Stimulated activated CD8-positive, alpha-beta memory T cell treated with anti-CD3 and anti-CD28 coated beads, Interleukin-12 subunit alpha, Interleukin-12 subunit beta, amount 100 ng/mL, for 24 hours (primary cell): ENCODE measurements around the gene DAB2IP.
"Not testable (repeated sequence)": the region's sequence is repeated elsewhere in the genome, so short reads cannot be mapped to it uniquely, and the experiment has no call there.

Experiments used
- DNase-seq: peaks from one replicate; pipeline ENCODE4 v3.0.0-alpha.2; 2020; ENCODE audit errors: extremely low read depth

The DAB2IP gene

DNA sequence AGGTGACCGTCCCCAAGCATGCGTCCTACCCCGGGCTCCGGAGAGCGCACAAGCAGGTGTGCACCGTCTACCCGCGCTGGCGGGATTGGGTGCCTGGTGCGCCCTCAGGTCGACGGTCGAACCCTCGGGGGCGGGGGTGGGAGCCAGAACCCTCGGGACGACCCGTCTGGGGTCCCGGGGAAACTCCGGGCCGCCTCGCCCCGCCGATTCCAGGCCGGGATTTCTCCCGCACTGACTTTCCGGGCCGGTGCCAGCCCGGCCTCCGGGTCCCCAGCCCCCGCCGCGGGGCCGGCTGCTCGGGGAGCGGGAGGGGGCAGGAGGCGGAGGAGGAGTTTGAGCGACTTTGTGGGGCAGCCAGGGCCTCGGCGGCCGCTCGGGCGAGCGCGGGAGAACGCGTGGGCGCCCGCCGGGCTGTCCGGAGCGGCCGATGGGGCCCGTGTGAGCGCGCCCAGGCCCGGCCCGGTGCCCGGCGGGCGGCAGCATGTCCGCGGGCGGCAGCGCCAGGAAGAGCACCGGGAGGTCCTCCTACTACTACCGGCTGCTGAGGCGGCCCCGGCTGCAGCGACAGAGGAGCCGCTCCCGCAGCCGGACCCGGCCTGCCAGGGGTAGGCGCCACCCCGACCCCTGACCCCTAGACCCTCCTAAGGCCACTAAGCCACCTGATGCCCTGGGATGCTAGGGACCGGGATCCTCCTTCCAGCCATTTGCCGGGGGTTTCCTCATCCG is at the start of gene DAB2IP:
TSS of gene DAB2IP (plus strand) at position 340 of the 726 bp plus-strand sequence. CDS start at position 482, 142 bp downstream.
- DNase-seq: no peak

DNA sequence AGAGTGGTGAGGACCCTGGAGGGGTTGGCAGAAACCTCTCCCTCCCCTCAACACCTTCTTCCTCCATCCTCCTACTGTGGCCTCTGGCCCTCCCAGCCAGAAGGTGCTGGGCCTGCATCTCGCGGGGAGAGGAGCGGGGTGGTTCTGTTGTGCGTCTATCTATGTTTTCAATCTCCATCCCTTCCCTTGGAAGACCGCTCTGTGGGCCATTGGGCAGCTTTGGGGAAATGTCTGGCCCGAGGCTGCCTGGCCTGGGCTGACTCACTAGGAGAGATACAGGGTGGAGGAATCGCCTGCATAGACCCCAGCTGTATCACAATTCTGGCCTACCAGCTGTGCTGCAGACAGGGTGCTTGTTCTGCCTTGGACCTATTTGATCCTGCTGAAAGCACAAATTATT is 48.4 kb upstream of the DAB2IP start:
- DNase-seq: no peak

DNA sequence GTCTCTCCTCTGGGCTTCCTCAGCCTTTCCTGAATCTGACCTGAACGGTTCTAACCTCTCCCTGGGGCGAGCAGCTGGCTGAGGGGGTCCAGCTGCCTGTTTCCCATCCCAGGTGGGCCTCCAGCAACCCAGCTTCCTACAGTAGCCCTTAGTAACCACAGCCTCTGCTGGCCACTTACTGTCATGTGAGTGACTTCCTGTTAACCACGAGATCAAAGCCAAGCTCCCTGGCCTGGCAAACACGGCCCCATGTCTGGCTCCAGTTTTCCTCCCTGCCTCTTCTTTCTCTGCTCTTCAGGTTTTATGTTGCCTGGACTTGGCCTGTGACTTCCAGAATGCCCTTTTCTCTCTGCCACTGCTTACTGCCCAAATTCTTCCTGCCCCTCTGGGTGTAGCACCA is 47.2 kb upstream of the DAB2IP start:
- no peak for DNase-seq

DNA sequence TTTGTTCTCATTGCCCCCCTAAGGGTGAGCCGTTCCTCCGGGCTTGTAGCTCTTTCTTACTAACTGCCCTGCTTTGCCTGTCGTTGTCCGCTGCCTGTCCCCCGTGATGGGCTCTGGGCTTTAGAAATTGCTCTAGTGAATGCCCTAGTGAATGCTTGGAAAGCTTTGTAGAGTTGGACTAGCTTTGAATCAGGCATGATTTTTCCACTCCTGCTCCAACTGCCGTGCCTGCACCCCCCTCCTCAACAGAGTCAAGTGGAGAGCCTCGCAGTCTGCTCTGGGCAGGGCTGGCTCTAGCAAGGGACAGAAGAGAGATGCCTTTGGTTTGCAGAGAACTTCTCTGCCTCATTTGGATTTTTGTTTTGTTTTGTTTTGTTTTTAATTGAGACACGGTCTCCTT is 46.8 kb upstream of the DAB2IP start:
- no peak for DNase-seq

DNA sequence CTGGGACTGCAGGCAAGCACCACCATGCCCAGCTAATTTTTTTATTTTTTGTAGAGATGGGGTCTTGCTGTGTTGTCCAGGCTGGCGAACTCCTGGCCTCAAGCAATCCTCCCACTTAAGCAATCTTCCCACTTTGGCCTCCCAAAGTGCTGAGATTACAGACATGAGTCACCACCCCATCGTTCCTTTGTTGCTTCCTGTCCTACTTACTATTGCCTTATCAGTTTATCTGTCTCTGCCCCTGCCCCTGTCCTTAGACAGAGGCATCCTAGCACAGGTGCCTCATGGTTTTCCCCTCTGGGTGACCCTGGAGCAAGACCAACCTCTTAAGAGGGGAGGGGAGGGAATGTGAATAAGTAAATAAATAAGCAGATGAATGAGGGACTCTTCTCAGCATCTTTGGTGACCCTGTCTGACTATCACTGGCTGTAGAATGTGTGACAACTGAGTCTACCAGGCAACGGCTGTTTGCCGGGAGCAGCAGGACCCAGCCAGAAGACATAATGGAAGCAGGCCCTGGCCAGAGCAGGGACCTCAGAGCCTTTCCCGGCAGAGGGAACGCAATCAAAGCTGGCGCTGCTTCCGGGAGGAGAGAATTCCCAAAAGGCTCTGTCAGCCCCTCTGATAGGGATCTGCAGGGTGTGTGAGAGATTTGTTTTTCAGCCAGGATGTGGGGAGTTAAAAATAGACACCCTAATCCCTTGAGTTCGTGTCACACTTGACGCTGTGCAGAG is 43.8 kb upstream of the DAB2IP start:
- no peak for DNase-seq

DNA sequence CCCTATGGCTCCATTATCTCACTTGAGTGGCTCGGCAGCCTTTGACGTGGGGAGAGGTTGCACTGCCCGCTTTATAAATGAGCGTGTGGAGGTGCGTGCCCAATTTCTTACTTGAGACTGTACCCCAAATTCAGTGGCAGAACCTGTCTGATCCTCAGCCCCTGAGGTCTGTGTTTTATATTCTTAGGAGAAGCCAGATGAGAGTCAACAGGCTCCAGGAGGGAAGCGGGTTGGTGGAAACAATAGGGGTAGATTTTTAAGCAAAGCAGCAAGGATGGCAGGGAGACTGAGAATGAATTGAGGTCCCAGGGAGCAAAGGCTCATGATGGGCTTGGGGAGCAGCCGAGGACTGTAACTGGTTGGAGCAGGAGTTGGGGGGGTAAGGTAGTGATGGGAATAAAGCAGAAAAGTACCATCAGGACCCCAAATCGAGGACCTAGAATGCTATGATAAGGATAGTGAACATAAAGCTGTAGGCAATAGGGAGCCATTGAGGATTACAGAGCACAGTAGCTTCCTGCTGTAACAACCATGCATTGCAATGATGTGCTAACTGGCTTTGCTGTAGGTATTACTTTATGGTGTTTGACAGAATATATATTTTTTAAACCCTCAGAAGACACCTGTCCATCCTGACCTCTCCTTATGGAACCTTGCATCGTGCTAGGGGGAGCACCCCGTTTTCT is 43.1 kb upstream of the DAB2IP start:
- no peak for DNase-seq

DNA sequence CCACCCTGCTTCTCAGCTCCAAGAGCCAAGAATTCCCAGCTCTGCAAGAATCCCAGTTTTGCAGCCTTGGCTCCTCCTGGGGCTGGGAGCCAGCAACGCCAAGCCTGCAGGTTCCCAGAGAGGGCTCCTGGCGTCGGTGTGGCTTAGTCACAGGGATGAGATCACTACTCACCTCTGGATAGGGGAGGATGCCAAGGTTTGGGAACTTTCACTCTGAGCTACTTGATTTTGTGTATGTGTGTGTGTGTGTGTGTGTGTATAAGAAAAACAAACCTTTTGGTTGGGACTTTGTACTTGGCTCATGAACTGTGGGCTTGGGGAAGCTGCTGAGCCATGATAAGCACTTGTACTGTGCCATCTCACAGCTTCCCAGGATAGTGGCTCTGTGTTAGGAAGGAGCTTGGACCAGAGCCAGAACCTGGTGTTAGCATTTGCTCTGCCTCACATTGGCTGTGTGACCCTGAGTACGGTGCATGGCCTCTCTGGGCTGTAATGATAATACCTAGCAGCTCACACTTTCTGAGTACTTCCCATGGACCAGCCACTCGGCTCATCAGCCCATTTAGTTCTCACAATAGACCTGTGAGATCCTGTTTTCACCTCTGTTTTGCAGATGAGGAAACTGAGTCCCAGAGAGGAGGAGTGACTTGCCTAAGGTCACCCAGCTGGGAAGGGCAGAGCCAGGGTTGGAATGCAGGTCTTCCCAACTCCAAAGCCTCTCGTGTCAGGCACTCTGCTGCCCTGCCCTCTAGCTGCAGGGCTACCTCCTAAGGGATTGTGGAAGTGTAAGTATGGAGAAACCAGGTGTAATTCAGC is 41.4 kb upstream of the DAB2IP start:
- no peak for DNase-seq

DNA sequence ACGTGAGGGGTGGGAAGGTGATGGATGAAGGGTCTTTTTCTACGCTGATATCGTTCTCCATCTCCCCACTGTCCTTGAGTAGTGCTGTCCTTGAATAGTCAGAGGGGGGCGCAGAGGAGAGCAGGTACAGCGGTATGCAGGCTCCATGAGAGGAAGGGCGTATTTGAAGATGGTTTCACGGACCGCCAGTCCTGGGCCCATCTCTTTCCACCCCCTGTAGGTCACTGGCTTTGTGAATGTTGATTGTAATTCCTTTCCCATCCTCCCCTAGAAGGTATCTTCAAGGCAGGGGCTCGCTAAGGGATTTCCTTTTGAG is 40.8 kb upstream of the DAB2IP start:
- DNase-seq: no peak

DNA sequence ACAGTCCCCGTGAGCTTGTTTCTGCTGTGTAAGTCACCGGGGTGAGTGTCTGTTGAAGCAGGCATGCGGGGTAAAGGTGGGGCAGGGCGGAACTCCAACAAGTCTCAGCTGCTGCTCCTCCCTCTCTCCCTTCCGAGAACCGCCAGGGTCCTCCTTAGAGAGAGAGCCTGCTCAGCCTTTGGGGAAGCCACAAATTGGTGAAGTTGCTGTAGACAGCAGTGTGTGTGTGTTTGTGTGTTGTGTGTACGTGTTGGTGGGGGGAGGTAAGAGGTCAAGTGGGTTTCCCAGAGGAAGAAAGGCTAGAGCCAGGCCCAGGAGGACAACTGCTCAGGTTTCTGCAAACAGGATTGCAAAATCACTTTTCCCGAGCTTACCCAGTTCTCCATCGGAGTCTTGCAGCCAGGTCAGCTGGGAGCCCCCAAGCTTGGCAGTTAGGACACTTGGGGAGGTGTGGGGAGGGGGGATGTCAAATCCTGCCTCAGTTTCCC is 38.9 kb upstream of the DAB2IP start:
- no peak for DNase-seq

DNA sequence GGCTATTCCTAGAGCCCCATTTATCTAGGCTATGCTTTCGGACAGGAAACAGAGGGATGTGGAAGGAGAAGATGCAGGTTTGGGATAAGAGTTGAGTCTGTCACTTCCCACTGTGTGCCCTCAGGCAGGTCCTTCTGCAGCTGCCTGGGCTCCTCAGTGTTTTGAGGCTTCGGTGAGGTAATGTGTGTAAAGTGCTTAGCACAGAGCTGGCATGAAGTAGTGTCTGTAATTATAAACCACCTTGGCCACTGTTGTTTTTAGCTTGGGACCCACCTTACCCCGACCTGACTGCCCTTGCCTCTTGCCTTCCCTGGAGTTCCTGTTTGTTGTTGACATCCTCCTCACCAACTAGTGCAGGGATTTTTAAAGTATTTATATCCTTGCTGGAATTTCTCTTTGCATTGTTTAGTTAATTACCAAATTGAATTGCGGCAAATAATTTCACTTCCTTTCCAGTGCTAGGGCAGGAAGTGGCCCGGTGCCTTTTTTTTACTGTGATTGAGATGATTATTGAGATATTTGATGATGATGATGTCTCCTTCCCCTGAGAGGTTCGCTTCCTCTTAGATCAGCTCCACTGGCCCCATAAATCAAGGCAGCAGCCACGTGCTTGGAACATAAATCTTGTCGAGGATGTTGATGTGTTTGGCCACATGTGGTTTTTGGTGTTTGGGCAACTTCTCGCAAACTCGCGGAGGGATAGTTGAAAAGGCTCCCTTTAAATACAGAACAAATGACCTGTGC is 38.3 kb upstream of the DAB2IP start:
- DNase-seq: no peak

DNA sequence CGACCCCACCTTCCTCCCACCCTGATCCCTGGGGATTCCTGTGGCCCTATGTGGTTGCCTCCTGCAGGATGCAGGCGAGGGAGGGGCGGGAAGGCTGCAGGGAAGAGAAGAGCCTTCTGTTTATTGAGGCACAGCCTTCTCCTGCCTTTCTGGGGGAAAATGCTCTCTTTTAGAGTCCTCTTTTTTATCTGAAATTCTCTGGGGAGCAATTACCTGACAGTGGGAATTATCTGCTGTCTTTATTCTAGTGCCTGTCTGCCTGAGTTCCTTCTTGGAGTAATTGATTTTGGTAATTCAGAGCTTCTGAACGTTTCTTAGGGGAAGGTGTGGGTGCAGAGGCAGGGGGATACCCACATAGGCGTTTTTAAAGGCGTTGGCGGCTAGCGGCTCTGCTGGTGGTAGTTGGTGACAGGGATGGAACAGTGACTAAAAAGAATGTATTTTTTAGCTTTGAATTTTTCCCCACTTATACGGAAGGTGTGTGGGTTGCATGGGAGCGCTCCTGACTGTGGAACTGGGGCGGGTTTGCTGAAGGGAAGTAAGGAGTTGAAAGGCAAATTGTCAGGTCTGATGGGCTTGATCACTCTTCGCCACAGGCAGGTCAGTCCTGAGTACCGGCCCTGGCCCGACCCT is 35.2 kb upstream of the DAB2IP start:
- no peak for DNase-seq

DNA sequence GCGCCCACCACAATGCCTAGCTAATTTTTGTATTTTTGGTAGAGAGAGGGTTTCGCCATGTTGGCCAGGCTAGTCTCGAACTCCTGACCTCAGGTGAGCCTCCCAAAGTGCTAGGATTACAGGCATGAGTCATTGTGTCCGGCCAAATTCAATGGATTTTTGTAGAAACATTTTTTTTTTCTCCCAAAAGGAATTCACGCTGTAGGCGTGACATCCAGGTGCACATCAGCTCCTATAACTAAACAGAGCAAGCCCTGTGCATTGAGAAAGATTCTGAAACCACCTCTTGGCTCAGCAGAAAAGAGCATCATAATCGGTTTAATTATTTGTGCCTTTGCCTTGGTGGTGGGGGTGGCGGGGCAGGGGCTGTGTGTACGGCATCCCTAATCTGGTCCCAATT is 32.9 kb upstream of the DAB2IP start:
- no peak for DNase-seq

DNA sequence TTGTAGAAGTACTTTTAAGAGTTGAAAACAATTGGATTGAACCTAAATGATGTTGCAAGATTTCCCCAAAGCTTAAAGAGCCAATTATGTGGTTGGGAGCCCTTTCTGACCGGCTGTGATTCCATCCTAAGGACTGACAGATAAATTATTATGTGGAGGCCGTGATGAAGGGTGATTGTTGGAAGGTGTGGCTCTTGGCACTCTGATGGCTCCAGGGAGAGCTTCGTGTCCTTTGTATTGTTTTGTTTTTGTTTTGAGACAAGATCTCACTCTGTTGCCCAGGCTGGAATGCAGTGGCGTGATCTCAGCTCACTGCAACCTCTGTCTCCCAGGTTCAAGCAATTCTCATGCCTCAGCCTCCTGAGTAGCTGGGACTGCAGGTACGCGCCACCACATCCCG is 32.5 kb upstream of the DAB2IP start:
- DNase-seq: not testable (repeated sequence)

DNA sequence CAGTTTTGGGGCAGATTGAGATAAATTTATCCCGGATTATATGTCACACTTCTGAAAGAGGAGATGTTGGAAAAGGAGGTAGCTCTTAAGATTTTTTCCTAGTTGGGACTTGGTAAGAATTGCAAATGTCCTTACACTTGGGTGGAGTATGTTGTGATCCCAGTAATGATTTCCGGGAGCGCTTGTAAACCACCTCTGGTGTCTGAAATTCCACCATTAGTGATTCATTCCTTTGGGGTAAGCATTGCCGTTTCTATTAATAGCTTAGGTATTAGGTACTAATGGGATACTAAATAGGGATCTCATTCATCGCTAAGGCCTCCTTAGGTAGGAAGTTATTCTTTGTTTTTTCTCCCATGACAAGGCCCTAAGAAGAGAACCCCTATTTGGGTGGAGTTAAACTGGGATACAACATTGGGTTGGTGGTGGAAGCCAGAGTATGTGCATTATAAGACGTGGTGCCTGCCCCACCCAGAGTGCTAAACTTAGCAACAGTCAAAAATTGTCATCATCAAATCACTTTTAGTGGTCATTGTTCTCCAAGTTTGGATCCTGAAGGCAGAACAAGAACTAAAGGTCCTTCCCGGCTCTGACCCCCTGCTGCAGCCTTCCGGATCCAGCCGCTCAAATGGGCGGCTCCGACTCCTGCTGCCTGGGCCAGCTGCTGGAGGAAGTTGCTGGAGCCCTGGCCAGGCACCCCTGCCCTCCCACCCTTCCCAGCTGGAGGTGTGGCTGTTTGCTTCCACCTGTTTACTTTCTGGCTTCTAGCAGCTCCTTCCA is 31.7 kb upstream of the DAB2IP start:
- DNase-seq: no peak

DNA sequence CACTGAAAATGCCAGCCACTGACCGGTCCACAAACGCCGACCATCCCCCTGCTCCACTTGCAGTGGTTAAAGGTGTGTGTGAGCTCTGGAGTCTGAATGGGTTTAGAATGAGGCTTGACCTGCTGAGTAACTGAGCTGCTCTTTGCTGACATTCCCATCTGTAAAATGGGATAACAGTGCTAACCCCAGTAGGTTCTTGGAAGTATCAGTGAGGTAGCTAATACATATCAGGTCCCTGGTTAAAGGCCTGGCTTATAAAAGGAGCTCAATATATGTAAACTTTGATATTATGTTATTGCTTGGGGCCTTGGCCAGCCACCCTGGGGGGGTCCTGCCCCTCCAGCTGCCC is 31.1 kb upstream of the DAB2IP start:
- no peak for DNase-seq

DNA sequence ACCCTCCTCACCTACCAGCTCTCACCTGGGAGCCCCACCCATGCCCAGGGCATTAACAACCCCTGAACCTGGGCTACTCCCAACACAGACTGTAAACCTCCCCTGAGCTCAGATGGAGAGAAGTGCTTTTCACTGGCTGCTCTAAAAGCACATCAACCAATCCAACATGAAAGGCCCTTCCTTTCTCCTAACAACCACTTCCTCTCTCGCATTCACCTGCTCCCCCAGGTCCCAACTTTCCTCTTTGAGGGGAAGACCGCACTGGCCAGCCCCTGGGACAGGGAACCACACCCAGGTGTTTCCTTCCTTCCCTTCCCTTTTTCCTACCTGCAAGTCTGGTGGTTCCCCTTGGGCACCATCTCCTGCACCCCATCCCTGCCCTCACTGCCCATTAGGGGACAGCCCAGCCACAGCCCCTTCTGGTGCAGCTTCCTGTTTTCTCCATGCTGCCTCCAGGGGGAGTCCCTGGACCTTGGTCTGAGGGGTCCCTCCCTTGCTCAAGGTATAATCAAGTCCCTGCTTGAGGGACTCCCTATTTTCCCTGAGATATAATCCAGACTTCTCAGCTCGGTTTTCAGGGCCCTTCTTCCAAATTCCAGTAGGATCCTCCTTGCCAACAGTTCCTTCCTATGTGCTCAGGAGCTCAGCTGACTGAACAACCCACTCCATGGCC is 30.5 kb upstream of the DAB2IP start:
- DNase-seq: no peak

DNA sequence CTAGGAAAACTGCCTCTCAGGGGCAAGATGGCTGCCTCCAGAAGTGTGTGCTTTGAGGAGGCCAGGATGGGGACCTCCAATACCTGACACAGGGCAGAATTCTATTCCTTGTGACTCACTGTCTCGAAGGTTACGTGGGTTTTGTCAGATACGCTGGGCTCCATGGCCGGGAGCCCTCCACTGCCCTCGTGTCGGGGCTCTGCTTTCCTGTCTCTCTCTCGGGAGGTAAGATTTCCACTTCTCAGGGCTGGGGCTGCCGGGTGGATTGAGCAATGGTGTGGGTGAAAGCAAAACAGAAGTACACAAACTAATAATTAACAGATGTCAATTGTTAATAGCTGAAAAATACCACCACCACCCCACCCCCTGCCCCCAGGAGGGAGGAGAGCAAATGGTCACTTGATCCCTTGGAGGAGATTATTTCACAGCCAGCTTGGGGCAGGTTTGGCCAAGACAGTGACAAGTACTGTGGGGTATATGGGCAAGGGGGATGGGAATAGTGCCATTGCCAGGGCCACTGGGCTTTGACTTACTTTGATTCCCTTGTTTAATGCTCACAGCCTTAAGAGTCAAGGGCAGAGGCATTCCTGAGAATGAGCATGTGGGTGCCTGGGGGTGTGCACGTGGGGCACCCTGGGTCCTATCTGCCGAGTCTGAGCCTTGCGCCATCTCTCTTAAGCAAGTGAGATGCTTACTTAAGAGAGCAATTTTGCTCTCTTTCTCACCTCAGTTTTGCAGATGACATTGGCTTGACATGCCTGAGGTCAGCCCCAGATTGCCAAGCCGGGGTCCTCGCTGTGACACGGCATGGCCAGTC is 28.8 kb upstream of the DAB2IP start:
- DNase-seq: no peak

DNA sequence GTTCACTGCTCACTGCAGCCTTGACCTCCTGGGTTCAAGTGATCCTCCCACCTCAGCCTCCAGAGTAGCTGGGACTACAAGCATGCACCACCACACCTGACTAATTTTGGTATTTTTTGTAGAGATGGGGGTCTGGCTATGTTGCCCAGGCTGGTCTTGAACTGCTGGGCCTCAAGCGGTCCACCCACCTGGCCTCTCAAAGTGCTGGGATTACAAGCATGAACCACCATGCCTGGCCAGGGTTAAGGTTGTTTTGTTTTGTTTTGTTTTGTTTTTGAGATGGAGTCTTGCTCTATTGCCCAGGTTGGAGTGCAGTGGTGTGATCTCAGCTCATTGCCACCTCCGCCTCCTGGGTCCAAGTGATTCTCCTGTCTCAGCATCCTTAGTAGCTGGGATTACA is 28.0 kb upstream of the DAB2IP start:
- not testable (repeated sequence) for DNase-seq

DNA sequence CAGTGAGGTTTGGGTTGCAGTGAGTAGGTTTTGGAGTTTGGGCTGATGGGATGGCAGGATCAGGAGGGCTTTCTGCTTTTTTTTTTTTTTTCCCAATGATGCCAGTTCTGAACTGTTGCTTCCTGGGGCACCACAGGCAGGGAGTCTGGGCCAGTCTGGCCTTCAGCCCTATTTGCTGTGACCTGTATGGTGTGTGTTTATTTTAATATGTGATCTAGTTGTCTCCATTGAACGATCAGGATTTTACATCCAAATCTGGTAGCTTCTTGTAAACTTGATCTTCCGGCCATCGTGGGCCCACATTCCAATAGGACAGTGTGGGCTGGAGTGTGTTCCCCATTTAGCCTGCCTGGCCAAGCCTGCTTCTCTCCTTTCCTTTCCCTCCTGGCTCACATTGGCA is 25.8 kb upstream of the DAB2IP start:
- no peak for DNase-seq
